ENCODE measurements around the gene USP12. TPM values are rescaled to one million over a fixed set of nuclear protein-coding genes. Genes with fewer than 3 reads are reported as not detected.

The USP12 gene
- total RNA-seq, 1 donor: 52.4 TPM

GRCh38 chr13:27064252-27064995, 107.2 kb downstream of the USP12 start:
- Histone ChIP-seq H3K4me1 (ENCODE audit: insufficient read depth, low read length) (no peaks in the 10 kb centered on the region), H3K9me3 (ENCODE audit: low read depth, low read length) (no peaks in the 10 kb centered on the region), H3K27me3 (ENCODE audit: insufficient read depth, low read length) (no peaks in the 10 kb centered on the region), H3K4me3 (ENCODE audit: low read length) (no peak overlapping the region)

GRCh38 chr13:27057817-27058216, 113.8 kb downstream of the USP12 start:
- Histone ChIP-seq H3K4me1 (ENCODE audit: insufficient read depth, low read length) (no peaks in the 10 kb centered on the region), H3K4me3 (ENCODE audit: low read length) (no peak overlapping the region), H3K9me3 (ENCODE audit: low read depth, low read length) (no peaks in the 10 kb centered on the region), H3K27me3 (ENCODE audit: insufficient read depth, low read length) (no peaks in the 10 kb centered on the region)

GRCh38 chr13:27055526-27055925, 116.1 kb downstream of the USP12 start:
- Histone ChIP-seq H3K27me3 (ENCODE audit: insufficient read depth, low read length) (no peaks in the 10 kb centered on the region), H3K9me3 (ENCODE audit: low read depth, low read length) (no peaks in the 10 kb centered on the region), H3K4me1 (ENCODE audit: insufficient read depth, low read length) (no peaks in the 10 kb centered on the region), H3K4me3 (ENCODE audit: low read length) (no peak overlapping the region)

GRCh38 chr13:27054760-27055159, 116.9 kb downstream of the USP12 start:
- no peaks in the 10 kb centered on the region for H3K27me3 ChIP-seq (ENCODE audit: insufficient read depth, low read length)
- H3K9me3 ChIP-seq (ENCODE audit: low read depth, low read length): no peaks in the 10 kb centered on the region
- H3K4me3 ChIP-seq (ENCODE audit: low read length): no peak overlapping the region

GRCh38 chr13:27053902-27054595, 117.6 kb downstream of the USP12 start:
- no peaks in the 10 kb centered on the region for H3K4me1 ChIP-seq (ENCODE audit: insufficient read depth, low read length)
- H3K4me3 ChIP-seq (ENCODE audit: low read length): no peak overlapping the region
- H3K9me3 ChIP-seq (ENCODE audit: low read depth, low read length): no peaks in the 10 kb centered on the region
- H3K27me3 ChIP-seq (ENCODE audit: insufficient read depth, low read length): no peaks in the 10 kb centered on the region

More at GRCh38 chr13:27054760-27055159, 116.9 kb downstream of the USP12 start:
- H3K4me1 ChIP-seq (ENCODE audit: insufficient read depth, low read length): no peaks in the 10 kb centered on the region

- no peaks in the 10 kb centered on the region for H3K4me1 ChIP-seq (ENCODE audit: insufficient read depth, low read length)
- H3K9me3 ChIP-seq (ENCODE audit: low read depth, low read length): no peaks in the 10 kb centered on the region
- no peaks in the 10 kb centered on the region for H3K27me3 ChIP-seq (ENCODE audit: insufficient read depth, low read length)
- H3K4me3 ChIP-seq (ENCODE audit: low read length): no peak overlapping the region
These were observed 118.3 kb downstream of the USP12 start for GRCh38 chr13:27053210-27053884.

- H3K27me3 ChIP-seq (ENCODE audit: insufficient read depth, low read length): no peaks in the 10 kb centered on the region
- no peaks in the 10 kb centered on the region for H3K9me3 ChIP-seq (ENCODE audit: low read depth, low read length)
- no peak overlapping the region for H3K4me3 ChIP-seq (ENCODE audit: low read length)
- no peaks in the 10 kb centered on the region for H3K4me1 ChIP-seq (ENCODE audit: insufficient read depth, low read length)
These were observed 118.9 kb downstream of the USP12 start for GRCh38 chr13:27052551-27053208.

GRCh38 chr13:27047081-27047480, 124.5 kb downstream of the USP12 start:
- H3K9me3 ChIP-seq (ENCODE audit: low read depth, low read length): no peaks in the 10 kb centered on the region

GRCh38 chr13:27044837-27045570, 126.6 kb downstream of the USP12 start:
- no peaks in the 10 kb centered on the region for H3K27me3 ChIP-seq (ENCODE audit: insufficient read depth, low read length)
- no peaks in the 10 kb centered on the region for H3K4me1 ChIP-seq (ENCODE audit: insufficient read depth, low read length)
- no peaks in the 10 kb centered on the region for H3K9me3 ChIP-seq (ENCODE audit: low read depth, low read length)
- H3K4me3 ChIP-seq (ENCODE audit: low read length): no peak overlapping the region

More at GRCh38 chr13:27047081-27047480, 124.5 kb downstream of the USP12 start:
- no peaks in the 10 kb centered on the region for H3K4me1 ChIP-seq (ENCODE audit: insufficient read depth, low read length)
- H3K4me3 ChIP-seq (ENCODE audit: low read length): no peak overlapping the region
- no peaks in the 10 kb centered on the region for H3K27me3 ChIP-seq (ENCODE audit: insufficient read depth, low read length)

- H3K4me1 ChIP-seq (ENCODE audit: insufficient read depth, low read length): no peaks in the 10 kb centered on the region
- no peaks in the 10 kb centered on the region for H3K9me3 ChIP-seq (ENCODE audit: low read depth, low read length)
- no peak overlapping the region for H3K4me3 ChIP-seq (ENCODE audit: low read length)
- H3K27me3 ChIP-seq (ENCODE audit: insufficient read depth, low read length): no peaks in the 10 kb centered on the region
These were observed 128.6 kb downstream of the USP12 start for GRCh38 chr13:27043013-27043412.

- H3K4me1 ChIP-seq (ENCODE audit: insufficient read depth, low read length): no peaks in the 10 kb centered on the region
- no peaks in the 10 kb centered on the region for H3K27me3 ChIP-seq (ENCODE audit: insufficient read depth, low read length)
- no peaks in the 10 kb centered on the region for H3K9me3 ChIP-seq (ENCODE audit: low read depth, low read length)
- no peak overlapping the region for H3K4me3 ChIP-seq (ENCODE audit: low read length)
These were observed 130.3 kb downstream of the USP12 start for GRCh38 chr13:27041341-27041740.

GRCh38 chr13:27040826-27041108, 130.8 kb downstream of the USP12 start:
- Histone ChIP-seq H3K9me3 (ENCODE audit: low read depth, low read length) (no peaks in the 10 kb centered on the region), H3K4me3 (ENCODE audit: low read length) (no peak overlapping the region), H3K27me3 (ENCODE audit: insufficient read depth, low read length) (no peaks in the 10 kb centered on the region), H3K4me1 (ENCODE audit: insufficient read depth, low read length) (no peaks in the 10 kb centered on the region)

- Histone ChIP-seq H3K4me3 (ENCODE audit: low read length) (no peak overlapping the region), H3K9me3 (ENCODE audit: low read depth, low read length) (no peaks in the 10 kb centered on the region), H3K4me1 (ENCODE audit: insufficient read depth, low read length) (no peaks in the 10 kb centered on the region), H3K27me3 (ENCODE audit: insufficient read depth, low read length) (no peaks in the 10 kb centered on the region)
These were observed 132.4 kb downstream of the USP12 start for GRCh38 chr13:27039171-27039701.

GRCh38 chr13:27038323-27038722, 133.3 kb downstream of the USP12 start:
- Histone ChIP-seq H3K9me3 (ENCODE audit: low read depth, low read length) (no peaks in the 10 kb centered on the region), H3K27me3 (ENCODE audit: insufficient read depth, low read length) (no peaks in the 10 kb centered on the region), H3K4me3 (ENCODE audit: low read length) (no peak overlapping the region), H3K4me1 (ENCODE audit: insufficient read depth, low read length) (no peaks in the 10 kb centered on the region)
